Activated CD4-positive, alpha-beta T cell treated with anti-CD3 and anti-CD28 coated beads for 1 hour (primary cell): ENCODE results near the gene GAB4.
"Not testable (repeated sequence)": the region's sequence is repeated elsewhere in the genome, so short reads cannot be mapped to it uniquely, and the experiment has no call there.

Experiments
- DNase-seq: peaks from one replicate; pipeline ENCODE4 v3.0.0-alpha.2; 2020

GAB4 gene, protein sequence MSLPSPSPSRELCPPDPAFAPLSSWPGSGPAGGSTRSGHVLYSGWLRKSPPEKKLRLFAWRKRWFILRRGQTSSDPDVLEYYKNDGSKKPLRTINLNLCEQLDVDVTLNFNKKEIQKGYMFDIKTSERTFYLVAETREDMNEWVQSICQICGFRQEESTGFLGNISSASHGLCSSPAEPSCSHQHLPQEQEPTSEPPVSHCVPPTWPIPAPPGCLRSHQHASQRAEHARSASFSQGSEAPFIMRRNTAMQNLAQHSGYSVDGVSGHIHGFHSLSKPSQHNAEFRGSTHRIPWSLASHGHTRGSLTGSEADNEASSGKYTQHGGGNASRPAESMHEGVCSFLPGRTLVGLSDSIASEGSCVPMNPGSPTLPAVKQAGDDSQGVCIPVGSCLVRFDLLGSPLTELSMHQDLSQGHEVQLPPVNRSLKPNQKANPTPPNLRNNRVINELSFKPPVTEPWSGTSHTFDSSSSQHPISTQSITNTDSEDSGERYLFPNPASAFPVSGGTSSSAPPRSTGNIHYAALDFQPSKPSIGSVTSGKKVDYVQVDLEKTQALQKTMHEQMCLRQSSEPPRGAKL

DNA sequence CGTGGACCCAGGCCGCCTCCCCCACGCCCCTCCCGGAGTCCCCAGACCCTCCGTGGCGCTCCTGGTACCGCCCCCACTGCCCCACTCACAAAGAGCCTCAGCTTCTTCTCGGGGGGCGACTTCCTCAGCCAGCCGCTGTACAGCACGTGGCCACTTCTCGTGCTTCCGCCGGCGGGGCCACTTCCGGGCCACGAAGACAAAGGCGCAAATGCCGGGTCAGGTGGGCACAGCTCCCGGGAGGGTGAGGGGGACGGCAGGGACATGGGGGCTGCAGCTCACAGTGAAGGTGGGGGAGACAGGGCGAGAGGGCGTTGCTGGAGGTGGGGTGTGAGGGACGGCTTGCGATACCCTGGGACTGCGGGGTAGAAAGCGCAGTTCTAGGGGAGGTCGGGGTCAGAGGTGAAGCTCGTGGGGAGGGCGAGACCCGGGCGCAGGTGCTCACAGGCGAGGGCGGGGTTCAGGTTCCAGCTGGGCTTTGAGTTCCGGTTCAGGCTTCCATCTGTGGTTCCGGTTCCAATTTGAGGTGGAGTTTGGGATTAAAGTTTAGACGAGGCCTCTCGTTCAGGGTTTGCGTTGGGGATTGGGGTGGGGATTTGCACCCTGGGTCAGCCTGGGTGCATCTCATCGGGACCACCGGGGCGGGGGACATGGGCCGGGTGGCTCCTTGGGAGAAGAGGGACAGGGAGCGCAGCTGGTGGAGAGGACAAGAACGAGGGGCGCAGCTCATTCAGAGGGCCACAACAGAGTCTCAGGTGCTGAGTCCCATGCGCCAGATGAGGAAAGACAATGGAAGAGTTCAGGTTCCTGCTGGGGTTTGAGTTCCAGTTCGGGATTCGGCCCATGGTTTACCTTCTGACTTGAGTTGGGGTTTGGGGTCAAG is at the start of gene GAB4:
GAB4 (minus strand) TSS at position 371 of the 880 bp plus-strand sequence; CDS start at position 263, 108 bp downstream.
- no peak for DNase-seq

DNA sequence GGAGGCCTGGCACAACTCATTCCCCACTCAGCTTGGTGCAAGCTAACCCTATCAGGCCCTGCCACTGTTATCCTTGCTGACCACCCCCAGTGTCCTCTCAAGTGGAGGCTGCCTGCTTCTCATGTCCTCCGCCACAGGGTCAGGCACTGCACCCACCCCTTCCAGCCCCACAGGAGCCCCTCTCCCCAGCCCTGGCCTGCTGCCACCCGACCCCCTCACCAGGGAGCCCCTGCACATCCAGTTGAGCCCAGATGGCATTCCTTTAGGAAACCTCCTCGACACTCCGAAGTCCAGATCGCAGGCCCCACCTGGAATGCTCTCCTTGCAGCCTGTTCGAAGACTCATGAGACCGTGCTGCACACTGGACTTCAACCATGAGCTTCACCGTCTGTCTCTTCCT is 48.8 kb upstream of the GAB4 start:
- no peak for DNase-seq

DNA sequence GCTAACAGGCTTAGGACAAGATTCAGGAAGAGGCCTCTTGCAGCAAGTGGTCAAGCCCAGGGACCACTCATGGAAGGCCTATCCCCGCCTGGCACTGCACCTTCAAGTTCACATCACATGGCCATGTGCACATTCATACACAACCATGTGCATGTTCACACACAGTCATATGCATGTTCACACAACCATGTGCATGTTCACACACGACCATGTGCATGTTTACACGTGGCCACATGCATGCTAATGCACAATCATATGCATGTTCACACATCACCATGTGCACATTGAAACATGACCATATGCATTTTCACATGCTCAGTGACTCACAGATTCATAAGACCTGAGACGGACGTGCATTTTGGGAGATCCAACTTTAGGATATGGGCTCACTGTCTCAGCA is 48.0 kb upstream of the GAB4 start:
- no peak for DNase-seq

DNA sequence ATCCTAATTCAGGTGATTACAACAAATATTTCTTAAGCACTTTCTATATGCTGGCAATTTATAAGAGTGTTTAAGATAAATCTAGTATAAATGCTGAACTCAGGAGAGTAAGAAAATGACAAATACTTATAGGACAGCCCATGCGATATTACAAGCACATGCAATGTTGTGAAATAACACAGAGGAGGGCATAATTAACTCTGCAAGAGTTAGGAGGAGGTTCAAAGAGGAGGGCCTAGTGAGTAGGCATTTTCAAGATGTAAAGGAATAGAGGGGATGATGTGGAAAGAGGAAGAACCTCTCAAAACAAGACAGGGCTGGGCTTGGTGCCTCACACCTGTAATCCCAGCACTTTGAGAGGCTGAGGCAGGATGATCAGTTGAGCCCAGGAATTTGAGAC is 39.6 kb upstream of the GAB4 start:
- DNase-seq, result no peak

DNA sequence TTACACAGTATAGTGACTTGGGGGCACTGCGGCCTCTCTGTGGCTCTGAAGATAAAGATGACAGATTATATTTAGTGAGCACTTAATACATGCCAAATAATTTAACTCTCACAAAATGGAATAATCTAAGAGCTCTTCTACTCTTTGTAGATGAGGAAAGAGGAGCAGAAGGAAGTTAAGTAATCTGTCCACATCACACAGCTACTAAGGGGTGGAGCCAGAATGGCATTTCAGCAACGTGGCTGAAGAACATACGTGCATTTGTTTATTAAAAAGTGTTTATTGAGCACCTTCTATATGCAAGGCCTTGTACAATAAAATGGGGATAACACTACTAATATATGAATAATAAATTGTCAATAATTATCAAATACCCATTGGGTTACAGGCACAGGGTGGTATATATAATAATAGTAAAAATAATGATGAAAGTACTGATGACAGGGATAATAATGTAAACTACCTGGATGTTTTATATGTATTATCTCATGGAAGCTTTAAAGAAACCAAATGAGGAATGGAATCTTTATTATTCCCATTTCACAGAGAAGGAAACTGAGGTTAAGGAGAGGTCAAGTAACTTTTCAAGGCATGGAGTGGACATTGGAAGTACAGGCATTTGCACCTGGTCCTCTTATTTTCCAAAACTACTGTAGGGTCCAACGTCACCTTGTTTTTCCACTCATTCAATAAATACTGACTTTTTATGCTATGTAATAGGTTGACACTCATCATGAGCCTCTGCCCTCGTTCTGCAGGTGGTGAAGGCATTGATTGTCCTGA is 38.7 kb upstream of the GAB4 start:
- no peak for DNase-seq

DNA sequence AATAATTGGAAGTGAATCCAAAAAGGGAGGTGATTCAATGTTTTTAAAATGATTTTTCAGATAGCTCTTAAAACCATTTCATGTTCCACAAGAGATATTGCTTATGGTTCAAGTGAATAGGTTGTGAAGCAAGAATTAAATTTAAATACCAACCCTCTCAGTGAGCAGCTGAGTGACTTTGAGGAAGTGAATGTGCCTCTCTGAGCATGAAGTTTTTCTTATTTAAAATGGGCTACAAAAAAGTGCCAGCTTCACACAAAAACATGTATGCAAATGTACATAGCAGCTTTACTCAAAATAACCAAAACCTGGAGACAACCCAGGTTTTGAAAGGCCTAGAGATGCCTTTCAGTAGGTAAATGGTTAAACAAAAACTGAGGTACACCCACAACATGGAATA is 35.5 kb upstream of the GAB4 start:
- DNase-seq, result no peak

DNA sequence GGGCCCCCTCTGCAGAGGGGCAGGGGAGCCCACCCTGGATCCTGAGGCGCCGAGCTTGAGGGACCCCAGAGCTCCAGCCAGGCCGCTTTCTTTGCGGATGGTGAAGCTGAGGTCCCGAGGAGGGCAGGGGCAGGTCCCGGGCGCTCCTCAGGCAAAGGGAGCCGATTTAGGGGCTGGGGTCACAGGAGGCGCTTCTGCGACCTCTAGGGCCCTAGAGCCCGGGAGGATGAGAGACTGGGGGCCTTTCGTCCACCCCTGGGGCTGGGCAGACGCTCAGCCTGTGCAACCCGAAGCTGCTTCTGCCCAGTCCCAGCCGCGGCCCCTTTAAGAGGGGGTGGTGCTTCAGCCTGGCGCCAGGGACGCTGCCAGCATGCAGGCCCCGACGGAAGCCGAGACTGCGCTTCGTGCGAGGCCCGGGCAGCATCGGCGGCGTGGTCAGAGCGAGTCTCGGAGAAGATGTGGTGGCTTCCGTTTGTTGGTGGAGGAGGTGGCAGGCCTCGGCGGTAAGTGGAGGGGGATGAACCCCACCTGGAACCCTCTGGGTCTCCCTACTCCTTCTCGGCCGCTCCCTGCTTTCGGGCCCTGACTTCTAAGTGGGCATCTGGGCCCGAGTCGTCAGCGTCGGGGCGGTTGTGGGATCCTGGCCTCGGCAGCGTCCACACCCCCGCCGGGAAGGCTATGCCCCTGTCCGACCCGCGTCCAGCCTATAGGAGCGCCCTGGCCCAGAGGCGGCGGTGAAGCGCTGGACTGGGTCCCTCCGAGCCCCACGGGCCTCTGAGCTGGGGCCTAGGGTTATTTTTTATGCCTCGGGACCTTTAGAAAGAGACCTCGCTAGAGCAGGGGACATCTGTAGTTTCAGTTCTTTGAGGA is 29.1 kb upstream of the GAB4 start:
- not testable (repeated sequence) for DNase-seq

DNA sequence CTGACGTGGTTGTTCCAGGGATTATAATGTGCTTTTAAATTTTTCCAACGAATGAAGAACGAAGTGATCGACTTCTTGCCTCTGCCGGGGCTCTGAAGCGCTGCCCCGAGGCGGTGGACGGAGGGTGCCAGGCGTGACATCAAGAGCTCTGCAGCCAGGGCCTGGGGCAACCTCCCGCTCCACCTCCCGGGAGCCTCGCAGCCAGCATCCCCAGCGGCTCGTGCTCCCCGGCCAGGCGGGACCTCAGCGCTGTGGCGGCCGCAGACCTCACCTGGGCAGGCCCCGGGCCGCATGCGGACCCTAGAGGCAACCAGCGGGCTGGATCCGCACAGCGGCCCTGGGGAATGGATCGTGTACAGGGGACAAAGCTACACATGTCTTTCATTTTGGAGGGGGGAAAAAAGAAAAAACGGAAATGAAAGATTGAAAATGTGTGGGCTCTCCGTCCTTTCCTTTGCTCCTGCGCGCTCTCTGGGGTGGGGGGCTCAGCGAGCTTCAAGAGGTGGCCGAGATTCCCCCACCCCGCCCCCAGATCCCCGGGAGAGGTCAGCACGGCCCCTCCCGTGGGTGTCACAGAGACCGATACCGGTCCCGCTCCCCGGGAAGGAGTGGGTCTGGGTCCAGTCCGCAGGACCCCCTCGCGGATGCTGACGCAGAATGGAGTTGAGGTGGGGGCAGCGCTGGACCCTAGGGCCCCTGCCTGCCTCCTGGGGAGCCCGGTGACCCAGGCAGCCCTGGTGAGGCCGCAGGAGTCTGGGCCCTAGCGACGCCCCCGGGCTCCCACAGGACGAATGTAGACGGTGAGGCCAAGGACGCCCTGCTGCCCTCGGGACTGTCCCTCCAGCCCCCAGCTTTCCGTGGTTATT is 28.2 kb upstream of the GAB4 start:
- DNase-seq, result not testable (repeated sequence)

DNA sequence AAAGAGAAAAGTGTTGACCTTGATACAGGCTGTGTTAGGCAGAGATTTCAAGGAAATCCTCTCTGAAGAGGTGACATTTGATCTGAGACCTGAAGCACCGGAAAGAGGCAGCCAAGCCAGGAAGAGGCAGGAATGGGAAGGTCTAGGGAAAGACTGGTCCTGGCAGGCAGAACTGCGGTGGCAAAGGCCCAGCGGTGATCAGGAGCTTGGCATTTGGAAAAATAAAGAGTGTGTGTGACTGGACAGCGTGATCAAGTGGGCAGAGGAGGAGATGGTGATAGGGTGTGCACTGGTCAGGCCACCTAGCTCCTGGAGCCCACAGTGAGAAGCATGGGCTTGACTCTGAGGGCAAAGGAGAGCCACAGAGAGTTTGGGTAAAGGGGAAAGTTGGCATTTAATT is 27.2 kb upstream of the GAB4 start:
- no peak for DNase-seq

DNA sequence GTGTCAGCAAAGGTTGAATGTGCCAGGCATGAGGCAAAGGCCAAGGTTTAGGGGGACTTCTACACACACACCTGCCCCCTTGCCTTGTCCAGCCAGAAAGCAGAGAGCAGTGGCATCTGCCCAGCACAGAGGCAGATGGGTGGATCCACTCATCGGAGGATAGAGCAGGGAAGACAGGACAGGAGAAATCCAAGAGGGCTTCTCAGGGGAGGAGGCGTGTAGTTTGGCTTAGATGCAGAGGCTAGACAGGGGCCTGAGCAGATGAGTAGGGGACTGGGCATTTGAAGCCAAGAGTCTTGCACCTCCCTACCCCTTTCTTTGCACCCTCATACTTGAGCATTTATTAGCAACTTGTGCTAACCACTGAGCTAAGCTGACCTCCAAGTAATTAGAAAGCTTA is 26.5 kb upstream of the GAB4 start:
- DNase-seq, result not testable (repeated sequence)

DNA sequence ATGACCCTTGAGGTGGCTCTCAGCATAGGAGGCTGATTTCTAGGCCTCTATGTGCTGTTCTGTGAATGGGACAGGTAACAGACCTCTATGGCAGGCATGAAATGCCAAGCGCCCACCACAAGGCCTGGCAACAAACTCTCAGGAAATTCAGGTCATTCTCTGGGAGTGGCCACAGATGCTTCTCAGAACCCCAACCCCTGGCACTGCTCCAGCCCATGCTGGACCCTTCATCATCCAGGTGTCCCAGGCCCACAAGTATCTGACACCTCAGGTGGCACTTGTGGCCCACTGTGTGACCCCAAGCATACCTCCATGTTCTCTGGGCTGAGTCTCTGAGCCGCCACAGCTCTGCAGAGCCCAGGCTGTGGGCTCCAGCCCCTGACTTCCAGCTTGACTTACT is 24.3 kb upstream of the GAB4 start:
- not testable (repeated sequence) for DNase-seq

DNA sequence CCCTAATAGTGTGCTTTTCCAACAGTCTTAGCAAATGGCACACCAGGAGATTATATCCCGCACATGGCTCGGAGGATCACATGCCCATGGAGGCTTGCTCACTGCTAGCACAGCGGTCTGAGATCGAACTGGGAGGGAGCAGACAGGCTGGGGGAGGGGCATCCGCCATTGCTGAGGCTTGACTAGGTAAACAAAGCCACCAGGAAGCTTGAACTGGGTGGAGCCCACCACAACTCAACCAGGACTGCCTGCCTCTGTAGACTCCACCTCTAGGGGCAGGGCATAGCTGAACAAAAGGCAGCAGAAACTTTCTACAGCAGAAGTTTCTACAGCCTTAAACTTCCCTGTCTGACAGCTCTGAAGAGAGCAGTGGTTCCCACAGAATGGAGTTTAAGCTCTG is 16.4 kb upstream of the GAB4 start:
- DNase-seq, result not testable (repeated sequence)

DNA sequence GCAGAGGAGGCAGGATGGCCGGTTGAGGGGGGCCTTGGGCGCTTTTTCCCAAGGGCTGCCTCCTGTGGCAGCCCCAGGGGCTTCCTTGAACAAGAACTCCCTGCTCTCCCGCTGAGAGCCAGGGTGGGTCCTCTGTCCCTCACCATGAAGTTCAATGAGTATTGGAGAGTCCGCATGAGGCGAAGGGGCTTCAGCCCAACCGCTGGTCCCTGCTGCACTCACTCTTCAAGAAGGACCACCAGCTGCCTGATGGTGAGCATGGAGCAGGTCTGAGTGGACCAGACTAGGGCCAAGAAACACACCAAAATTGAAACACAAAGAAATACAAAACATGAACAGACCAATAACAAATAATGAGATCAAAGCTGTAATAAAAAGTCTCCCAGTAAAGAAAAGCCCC is 7.5 kb upstream of the GAB4 start:
- DNase-seq, result not testable (repeated sequence)

DNA sequence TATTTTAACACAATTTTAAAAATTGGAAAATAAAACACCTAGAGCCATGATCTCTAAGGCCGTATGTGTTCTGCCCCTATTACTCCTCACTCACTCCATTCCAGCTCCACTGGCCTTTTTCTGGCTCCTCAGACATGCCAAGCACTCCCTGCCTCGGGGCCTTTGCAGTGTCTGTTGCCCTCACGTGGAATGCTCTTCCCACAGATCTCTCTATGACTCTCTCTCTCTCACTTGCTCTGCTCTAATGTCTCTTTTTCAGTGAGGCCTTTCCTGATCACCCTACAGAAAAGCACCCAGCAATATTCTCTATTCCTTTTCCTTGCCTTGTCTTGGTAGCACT is 6.0 kb upstream of the GAB4 start:
- not testable (repeated sequence) for DNase-seq

DNA sequence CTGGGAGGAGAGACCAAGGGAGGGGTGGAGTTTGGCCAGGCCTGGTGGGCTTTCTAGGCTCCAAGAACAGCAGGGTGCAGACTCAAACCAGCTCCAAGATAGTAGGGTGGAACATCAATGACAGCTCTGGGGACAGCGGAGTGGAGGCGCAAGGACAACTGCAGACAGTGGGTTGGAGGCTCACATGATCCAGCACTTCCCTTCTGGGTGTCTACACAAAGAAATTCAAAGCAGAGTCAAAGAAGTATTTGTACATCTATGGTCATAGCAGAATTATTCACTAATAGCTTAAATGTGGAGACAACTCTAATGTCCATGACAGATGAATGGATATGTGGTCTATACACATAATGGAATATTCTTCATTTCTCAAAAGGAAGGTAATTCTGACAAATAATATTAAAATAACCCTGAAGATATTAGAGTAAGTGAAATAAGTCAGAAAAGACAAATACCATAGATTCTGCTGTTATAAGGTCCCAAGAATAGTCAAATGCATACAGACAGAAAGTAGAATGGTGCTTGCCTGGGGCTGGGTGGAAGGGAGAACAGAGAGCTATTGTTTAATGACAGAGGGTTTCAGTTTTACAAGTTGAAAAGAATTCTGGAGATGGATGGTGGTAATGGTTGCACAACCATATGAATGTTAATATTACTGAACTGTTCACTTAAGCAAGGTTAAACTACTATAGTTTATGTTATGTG is 5.5 kb upstream of the GAB4 start:
- DNase-seq, result no peak

DNA sequence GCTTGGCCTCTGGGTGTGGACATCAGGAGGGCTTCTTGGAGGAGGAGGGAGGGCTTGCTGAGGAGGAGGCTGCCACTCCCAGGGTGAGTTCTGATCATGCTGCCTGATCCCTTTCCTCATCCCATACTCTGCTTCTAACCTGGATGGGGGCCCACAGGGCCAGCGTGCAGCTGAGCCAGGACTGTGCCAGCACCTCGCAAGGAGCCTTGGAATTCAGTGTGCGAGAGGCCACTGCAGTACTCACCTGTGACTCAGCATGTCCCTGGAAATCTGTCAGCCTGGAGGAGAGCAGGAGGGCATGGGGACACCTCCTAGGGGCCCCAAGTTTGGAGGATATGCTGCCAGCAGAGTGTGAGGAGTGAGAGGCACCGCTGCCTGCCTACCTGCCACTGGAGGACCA is 4.2 kb upstream of the GAB4 start:
- no peak for DNase-seq

DNA sequence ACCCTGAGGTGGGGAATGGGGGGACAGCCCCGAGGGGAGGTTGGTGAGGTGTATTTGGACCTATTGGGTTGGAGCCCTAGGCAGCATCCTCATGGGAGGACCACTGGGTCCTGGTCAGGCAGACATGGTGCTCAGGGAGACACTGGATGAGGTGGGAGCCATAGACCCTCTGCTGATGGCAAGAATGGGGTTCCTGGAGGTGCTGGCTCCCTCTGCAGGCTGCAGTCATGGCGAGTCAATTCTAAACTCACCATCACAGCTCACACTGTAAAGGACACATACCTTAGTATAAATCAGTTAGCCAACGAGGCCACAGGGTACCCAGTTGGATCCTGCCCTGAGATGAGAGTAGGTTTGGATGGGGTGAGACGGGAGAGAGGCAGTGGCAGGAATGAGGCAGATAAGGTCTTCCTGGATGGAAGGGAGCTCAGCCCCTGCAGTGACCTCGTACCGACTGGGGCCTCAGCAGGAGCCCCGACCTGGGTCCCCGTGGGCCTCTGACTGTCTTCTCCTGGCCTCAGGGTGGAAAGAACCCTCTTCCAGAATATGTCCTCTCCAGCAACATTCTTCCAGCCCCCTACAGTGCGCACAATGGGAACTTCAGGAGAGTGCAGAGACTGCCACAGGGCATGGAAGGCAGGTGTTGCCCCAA is 1.7 kb upstream of the GAB4 start:
- DNase-seq, result no peak

DNA sequence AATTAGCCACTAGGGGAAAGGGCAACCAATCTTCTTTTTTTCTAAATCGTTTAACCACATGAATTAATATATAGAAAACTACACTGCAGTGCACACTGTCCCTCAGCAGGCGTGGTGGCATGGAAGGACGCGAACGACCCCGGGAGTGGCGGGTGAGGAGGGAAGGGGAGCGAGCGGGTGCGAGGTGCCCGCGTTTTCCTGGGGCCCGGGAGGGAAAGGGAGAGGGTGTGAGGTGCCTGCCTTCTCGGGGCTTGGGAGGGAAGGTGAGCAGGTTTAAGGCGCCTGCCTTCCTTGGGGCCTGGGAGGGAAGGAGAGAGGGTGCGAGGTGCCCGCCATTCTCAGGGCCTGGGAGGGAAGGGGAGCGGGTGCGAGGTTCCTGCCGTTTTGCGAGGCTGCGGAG is 765 bp downstream of the GAB4 start:
- DNase-seq, result no peak

DNA sequence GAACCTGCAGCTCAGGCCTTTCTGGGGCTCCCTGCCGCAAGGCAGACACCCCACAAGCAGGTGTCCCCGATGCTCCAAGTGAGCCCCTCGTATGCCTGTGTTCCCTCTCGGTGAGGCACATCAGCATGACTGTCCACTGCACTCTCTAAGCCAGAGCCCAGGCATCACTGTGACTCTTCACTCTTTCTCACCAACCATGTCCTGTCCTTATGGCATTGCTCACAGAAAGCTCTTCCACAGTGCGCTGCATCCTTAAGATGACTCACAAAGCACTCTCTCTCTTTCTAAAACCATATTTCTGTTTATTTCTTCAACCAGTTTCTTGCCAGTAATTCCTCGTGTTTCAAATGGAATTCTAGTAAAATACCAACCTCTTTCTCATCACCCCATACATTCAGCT is 18.1 kb downstream of the GAB4 start:
- DNase-seq, result no peak

DNA sequence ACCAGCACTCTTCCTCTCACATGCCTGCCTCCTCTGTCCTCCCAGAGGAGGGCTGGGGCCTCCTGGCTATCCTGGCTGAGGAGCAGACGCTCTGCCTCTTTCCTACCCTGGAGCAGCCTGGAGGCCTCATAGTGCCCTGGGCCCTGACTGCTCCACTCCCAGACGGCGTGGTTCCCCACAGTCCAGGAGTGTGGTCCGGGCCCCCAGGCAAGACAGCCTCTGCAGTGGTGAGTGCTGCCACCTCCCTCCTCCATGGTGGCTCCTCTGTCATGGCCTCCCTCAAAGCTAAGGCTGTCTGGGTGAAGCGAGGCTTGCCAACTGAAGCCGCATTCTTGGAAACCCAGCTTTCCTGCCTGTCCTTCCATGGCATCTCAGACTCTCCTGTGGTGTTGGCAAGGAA is 19.8 kb downstream of the GAB4 start:
- no peak for DNase-seq
